SK-N-SH treated with all-trans-retinoic acid at 6 μM for 48 hours (cell line): ENCODE measurements around the gene NUP210L.

Experiments
- ARNTL ChIP-seq: fragments of 450-650 bp; formaldehyde crosslinking; IDR thresholded peaks from 2 replicates; pipeline ENCODE4 v1.5.0; 2020; ENCODE audit warnings: low read depth, mild to moderate bottlenecking, moderate library complexity, borderline replicate concordance
- SNAI2 ChIP-seq: fragments of 250-450 bp; sonication (Bioruptor Pico); IDR thresholded peaks from 2 replicates; pipeline ENCODE4 v1.5.0; 2020; ENCODE audit warnings: mild to moderate bottlenecking, moderate library complexity
- ZNF565 ChIP-seq: fragments of 450-650 bp; formaldehyde crosslinking; conservative IDR thresholded peaks from 2 replicates; pipeline ENCODE4 v1.5.0; 2020; ENCODE audit warnings: low read depth, mild to moderate bottlenecking, moderate library complexity
- TF ChIP-seq, protein P1 (sequence below): fragments of 250-450 bp; sonication (Bioruptor Pico); IDR thresholded peaks from 2 replicates; pipeline ENCODE4 v1.5.0; 2020; ENCODE audit warnings: mild to moderate bottlenecking, moderate library complexity
- TF ChIP-seq, protein P2 (sequence below): fragments of 250-450 bp; sonication (Bioruptor Pico); IDR thresholded peaks from 2 replicates; pipeline ENCODE4 v1.8.0; 2020; ENCODE audit warnings: mild to moderate bottlenecking, moderate library complexity, borderline replicate concordance

DNA sequence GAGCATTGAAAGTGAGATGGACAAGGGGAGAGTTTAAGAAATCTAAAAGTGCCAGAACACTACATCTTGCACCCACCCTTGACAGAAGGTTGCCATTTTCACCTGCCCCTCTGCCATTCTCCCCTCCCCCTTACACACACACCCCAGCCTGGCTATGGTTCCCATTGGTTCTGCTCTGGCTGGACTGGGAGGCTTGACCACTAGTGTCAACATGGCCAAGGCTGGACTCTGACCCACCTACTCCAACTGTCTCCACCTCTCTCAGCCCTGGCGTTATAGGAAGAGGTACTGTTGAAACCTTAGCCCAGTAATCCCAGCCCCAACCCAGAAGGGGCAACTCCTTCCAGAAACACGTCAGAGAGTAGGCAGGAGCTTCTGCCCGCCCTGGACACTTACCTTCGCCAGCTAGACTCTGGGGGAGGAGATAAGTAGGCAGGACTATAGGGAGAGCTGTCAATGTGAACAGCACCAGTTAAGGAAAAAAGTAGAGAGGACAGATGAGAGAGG, 201.0 kb downstream of the NUP210L start:
- TF ChIP-seq SNAI2 (CRISPR knock-in tag) (no peak), ARNTL (no peak), ZNF565 (CRISPR knock-in tag) (no peak)
- TF ChIP-seq, protein P1, sequence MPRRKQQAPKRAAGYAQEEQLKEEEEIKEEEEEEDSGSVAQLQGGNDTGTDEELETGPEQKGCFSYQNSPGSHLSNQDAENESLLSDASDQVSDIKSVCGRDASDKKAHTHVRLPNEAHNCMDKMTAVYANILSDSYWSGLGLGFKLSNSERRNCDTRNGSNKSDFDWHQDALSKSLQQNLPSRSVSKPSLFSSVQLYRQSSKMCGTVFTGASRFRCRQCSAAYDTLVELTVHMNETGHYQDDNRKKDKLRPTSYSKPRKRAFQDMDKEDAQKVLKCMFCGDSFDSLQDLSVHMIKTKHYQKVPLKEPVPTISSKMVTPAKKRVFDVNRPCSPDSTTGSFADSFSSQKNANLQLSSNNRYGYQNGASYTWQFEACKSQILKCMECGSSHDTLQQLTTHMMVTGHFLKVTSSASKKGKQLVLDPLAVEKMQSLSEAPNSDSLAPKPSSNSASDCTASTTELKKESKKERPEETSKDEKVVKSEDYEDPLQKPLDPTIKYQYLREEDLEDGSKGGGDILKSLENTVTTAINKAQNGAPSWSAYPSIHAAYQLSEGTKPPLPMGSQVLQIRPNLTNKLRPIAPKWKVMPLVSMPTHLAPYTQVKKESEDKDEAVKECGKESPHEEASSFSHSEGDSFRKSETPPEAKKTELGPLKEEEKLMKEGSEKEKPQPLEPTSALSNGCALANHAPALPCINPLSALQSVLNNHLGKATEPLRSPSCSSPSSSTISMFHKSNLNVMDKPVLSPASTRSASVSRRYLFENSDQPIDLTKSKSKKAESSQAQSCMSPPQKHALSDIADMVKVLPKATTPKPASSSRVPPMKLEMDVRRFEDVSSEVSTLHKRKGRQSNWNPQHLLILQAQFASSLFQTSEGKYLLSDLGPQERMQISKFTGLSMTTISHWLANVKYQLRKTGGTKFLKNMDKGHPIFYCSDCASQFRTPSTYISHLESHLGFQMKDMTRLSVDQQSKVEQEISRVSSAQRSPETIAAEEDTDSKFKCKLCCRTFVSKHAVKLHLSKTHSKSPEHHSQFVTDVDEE (CRISPR knock-in tag): no peak
- TF ChIP-seq, protein P2, sequence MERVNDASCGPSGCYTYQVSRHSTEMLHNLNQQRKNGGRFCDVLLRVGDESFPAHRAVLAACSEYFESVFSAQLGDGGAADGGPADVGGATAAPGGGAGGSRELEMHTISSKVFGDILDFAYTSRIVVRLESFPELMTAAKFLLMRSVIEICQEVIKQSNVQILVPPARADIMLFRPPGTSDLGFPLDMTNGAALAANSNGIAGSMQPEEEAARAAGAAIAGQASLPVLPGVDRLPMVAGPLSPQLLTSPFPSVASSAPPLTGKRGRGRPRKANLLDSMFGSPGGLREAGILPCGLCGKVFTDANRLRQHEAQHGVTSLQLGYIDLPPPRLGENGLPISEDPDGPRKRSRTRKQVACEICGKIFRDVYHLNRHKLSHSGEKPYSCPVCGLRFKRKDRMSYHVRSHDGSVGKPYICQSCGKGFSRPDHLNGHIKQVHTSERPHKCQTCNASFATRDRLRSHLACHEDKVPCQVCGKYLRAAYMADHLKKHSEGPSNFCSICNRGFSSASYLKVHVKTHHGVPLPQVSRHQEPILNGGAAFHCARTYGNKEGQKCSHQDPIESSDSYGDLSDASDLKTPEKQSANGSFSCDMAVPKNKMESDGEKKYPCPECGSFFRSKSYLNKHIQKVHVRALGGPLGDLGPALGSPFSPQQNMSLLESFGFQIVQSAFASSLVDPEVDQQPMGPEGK: no peak
